Mesenchymal stem cell (in vitro differentiated cells and primary cell): ENCODE data around the gene TTC7B.

ENCODE experiments used
- DNase-seq: peaks from one replicate; pipeline ENCODE4 v3.0.0-alpha.2; 2013
- H2AFZ ChIP-seq: one replicate; pipeline ENCODE4 v1.6.1; 2013; ENCODE audit warnings: low read depth, mild to moderate bottlenecking, control low read depth, inconsistent platforms, low read length, moderate library complexity
- H2AK5ac ChIP-seq: 2 replicates; pipeline ENCODE4 v1.6.1; 2013; ENCODE audit warnings: low read length, moderate library complexity, mild to moderate bottlenecking, inconsistent platforms; ENCODE audit not compliant: severe bottlenecking
- H2BK120ac ChIP-seq: one replicate; pipeline ENCODE4 v1.6.1; 2013; ENCODE audit warnings: low read depth, mild to moderate bottlenecking, inconsistent platforms, low read length, moderate library complexity
- H2BK12ac ChIP-seq, 2 experiments: one replicate each; pipeline ENCODE4 v1.6.1; 2013; ENCODE audit warnings: inconsistent platforms in 2 of 2, low read length in 2 of 2, mild to moderate bottlenecking in 2 of 2, moderate library complexity in 2 of 2, control low read depth in 1 of 2
- H2BK15ac ChIP-seq: one replicate; pipeline ENCODE4 v1.6.1; 2013; ENCODE audit warnings: mild to moderate bottlenecking, low read depth, inconsistent platforms; ENCODE audit not compliant: poor library complexity, severe bottlenecking
- H2BK5ac ChIP-seq: 2 replicates; pipeline ENCODE4 v1.6.1; 2013; ENCODE audit warnings: low read depth, mild to moderate bottlenecking, low read length, control low read depth, inconsistent platforms; ENCODE audit not compliant: poor library complexity, severe bottlenecking
- H3K14ac ChIP-seq, 2 experiments: one replicate each; pipeline ENCODE4 v1.6.1; 2013; ENCODE audit warnings: inconsistent platforms in 2 of 2, low read length in 2 of 2, control low read depth in 1 of 2, mild to moderate bottlenecking in 1 of 2, moderate library complexity in 1 of 2
- H3K18ac ChIP-seq, 2 experiments: one replicate each; pipeline ENCODE4 v1.6.1; 2013; ENCODE audit warnings: inconsistent platforms in 2 of 2, low read length in 2 of 2, control low read depth in 1 of 2, low read depth in 1 of 2, mild to moderate bottlenecking in 1 of 2
- H3K23ac ChIP-seq, 2 experiments: one replicate each; pipeline ENCODE4 v1.6.1; 2013; ENCODE audit warnings: inconsistent platforms in 2 of 2, low read length in 2 of 2, mild to moderate bottlenecking in 2 of 2, moderate library complexity in 2 of 2, control low read depth in 1 of 2
- H3K27ac ChIP-seq: 2 replicates; pipeline ENCODE4 v1.5.1; 2013; ENCODE audit warnings: mild to moderate bottlenecking, moderate library complexity, low read length, control low read depth, inconsistent platforms; ENCODE audit not compliant: poor library complexity, severe bottlenecking
- H3K27me3 ChIP-seq, 2 experiments: 2 replicates each; pipeline versions ENCODE4 v1.6.1 to v1.7.0; 2013; ENCODE audit warnings: low read length in 2 of 2, mild to moderate bottlenecking in 2 of 2, moderate library complexity in 2 of 2, control low read depth in 1 of 2, inconsistent platforms in 1 of 2; ENCODE audit not compliant: control insufficient read depth in 1 of 2, insufficient read depth in 1 of 2
- H3K36me3 ChIP-seq, 2 experiments: 2 replicates each; pipeline versions ENCODE4 v1.6.1 to v1.7.0; 2013; ENCODE audit warnings: low read length in 2 of 2, control low read depth in 1 of 2, inconsistent platforms in 1 of 2, low read depth in 1 of 2, mild to moderate bottlenecking in 1 of 2; ENCODE audit not compliant: insufficient read depth in 2 of 2, control insufficient read depth in 1 of 2
- H3K4ac ChIP-seq, 2 experiments: one replicate each; pipeline ENCODE4 v1.6.1; 2013; ENCODE audit warnings: inconsistent platforms in 2 of 2, low read length in 2 of 2, mild to moderate bottlenecking in 2 of 2, moderate library complexity in 2 of 2, control low read depth in 1 of 2, low read depth in 1 of 2
- H3K4me1 ChIP-seq: 2 replicates; pipeline ENCODE4 v1.6.1; 2013; ENCODE audit warnings: low read depth, low read length, control low read depth; ENCODE audit not compliant: control insufficient read depth, insufficient read depth
- H3K4me2 ChIP-seq: 2 replicates; pipeline ENCODE4 v1.6.1; 2013; ENCODE audit warnings: low read length, mild to moderate bottlenecking, inconsistent platforms; ENCODE audit not compliant: poor library complexity, severe bottlenecking
- H3K4me3 ChIP-seq, 2 experiments: 2 replicates each; pipeline versions ENCODE4 v1.5.1 to v1.7.0; 2013; ENCODE audit warnings: low read length in 2 of 2, mild to moderate bottlenecking in 2 of 2, control low read depth in 1 of 2, low read depth in 1 of 2; ENCODE audit not compliant: insufficient read depth in 1 of 2
- H3K79me1 ChIP-seq: replicated peaks from 2 replicates; pipeline ENCODE4 v1.6.1; 2013; ENCODE audit warnings: mild to moderate bottlenecking, control low read depth, low read length, inconsistent platforms; ENCODE audit not compliant: poor library complexity, severe bottlenecking
- H3K9ac ChIP-seq: 2 replicates; pipeline ENCODE4 v1.7.0; 2013; ENCODE audit warnings: mild to moderate bottlenecking, low read length, moderate library complexity
- H3K9me3 ChIP-seq: 2 replicates; pipeline ENCODE4 v1.7.0; 2013; ENCODE audit warnings: mild to moderate bottlenecking, low read length; ENCODE audit not compliant: control insufficient read depth
- H4K8ac ChIP-seq: one replicate; pipeline ENCODE4 v1.6.1; 2013; ENCODE audit warnings: inconsistent platforms, mild to moderate bottlenecking, low read length, moderate library complexity
- H4K91ac ChIP-seq: one replicate; pipeline ENCODE4 v1.6.1; 2013; ENCODE audit warnings: mild to moderate bottlenecking, low read length, inconsistent platforms
- WGBS: methylation state at CpG from one replicate; pipeline ENCODE4 v1.1.7; 2013; ENCODE audit warnings: mixed read lengths; 5-methylcytosine and 5-hydroxymethylcytosine counted together

Gene TTC7B

DNA sequence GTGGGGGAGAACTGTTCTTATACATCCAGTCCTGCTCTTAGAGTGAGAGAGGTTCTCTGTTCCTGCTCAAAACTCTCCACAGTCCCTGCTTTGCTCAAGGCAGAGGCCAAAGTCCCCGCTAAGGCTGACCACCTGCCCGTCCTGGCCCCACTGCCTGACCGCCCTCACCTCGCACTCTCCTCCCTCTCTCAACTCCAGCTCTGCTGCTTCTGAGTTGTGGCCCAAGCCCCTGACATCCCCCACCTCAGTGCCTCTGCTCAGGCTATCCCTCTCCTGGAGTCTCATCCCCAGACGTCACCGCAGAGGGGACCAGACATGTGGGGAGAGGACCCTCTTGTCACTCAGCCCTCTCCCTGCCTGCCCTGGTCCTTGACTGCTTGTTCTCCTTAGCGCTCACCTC is 308.8 kb downstream of the TTC7B start:
- Histone ChIP-seq H3K36me3 (no peaks in the 10 kb centered on the region), H2AK5ac (no peak overlapping the region), H3K79me1 (no peaks in the 10 kb centered on the region), H2BK12ac (no peak overlapping the region), H4K91ac (no peak overlapping the region), H3K9me3 (no peaks in the 10 kb centered on the region), H3K4me3 (no peak overlapping the region), H3K18ac (no peak overlapping the region), H3K27me3 (peaks cover 7 to 53% of the 10 kb centered on the region in 2 experiments), H3K23ac (no peak overlapping the region), H3K9ac (no peak overlapping the region), H4K8ac (no peak overlapping the region), H3K4me1 (no peaks in the 10 kb centered on the region), H3K14ac (no peak overlapping the region), H3K4ac (no peak overlapping the region), H3K27ac (no peak overlapping the region), H2AFZ (no peak overlapping the region), H3K4me2 (no peak overlapping the region), H2BK5ac (no peak overlapping the region), H2BK120ac (no peak overlapping the region), H2BK15ac (no peak overlapping the region)
- 92% methylated on average over 7 of the region's 7 CpGs for WGBS
- DNase-seq: no peak

GRCh38 chr14:90506748-90507147 is 309.5 kb downstream of the TTC7B start:
- Histone ChIP-seq H3K4ac (no peak overlapping the region), H2AFZ (no peak overlapping the region), H3K18ac (no peak overlapping the region), H3K14ac (no peak overlapping the region), H2BK5ac (no peak overlapping the region), H3K27me3 (peaks cover 12 to 60% of the 10 kb centered on the region in 2 experiments), H4K91ac (peak overlapping the region; percentile 31), H2BK120ac (no peak overlapping the region), H4K8ac (no peak overlapping the region), H3K9me3 (no peaks in the 10 kb centered on the region), H3K9ac (no peak overlapping the region), H3K4me3 (no peak overlapping the region), H2AK5ac (no peak overlapping the region), H3K4me2 (no peak overlapping the region), H2BK15ac (no peak overlapping the region), H3K27ac (no peak overlapping the region), H3K23ac (no peak overlapping the region), H3K4me1 (peaks cover 4% of the 10 kb centered on the region), H3K36me3 (no peaks in the 10 kb centered on the region), H2BK12ac (no peak overlapping the region), H3K79me1 (no peaks in the 10 kb centered on the region)
- no peak for DNase-seq
- 85% methylated on average over 5 of the region's 6 CpGs for WGBS

DNA sequence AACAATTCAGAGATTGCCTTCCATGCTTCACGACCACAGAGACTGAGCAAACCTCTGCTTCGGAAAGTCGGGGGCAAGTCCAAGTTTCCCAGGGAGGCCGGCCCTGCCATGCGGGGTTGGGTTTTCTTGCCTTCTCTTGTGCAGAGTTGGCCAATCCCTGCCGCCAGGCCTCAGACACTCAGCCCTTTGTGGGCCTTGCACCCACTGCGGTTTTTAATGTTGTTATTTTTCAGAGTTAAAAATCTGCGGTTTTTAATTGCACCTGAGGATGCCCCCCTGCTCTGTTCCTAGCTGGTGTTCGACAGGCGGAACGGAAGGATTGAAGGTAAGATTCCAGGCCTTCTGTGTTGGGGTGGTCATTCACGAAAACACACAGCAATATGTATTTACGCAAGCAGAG is 310.7 kb downstream of the TTC7B start:
- Histone ChIP-seq H3K23ac (no peak overlapping the region), H3K79me1 (no peaks in the 10 kb centered on the region), H3K4me2 (no peak overlapping the region), H3K27ac (no peak overlapping the region), H4K91ac (no peak overlapping the region), H2AK5ac (no peak overlapping the region), H3K18ac (no peak overlapping the region), H3K9ac (no peak overlapping the region), H2BK15ac (no peak overlapping the region), H3K4ac (no peak overlapping the region), H4K8ac (no peak overlapping the region), H3K14ac (no peak overlapping the region), H2AFZ (no peak overlapping the region), H2BK5ac (no peak overlapping the region), H3K27me3 (peaks cover 19 to 60% of the 10 kb centered on the region in 2 experiments), H3K4me3 (no peak overlapping the region), H3K9me3 (no peaks in the 10 kb centered on the region), H2BK12ac (no peak overlapping the region), H2BK120ac (no peak overlapping the region), H3K4me1 (peaks cover 5% of the 10 kb centered on the region), H3K36me3 (no peaks in the 10 kb centered on the region)
- WGBS: 88% methylated on average over 12 of the region's 13 CpGs
- no peak for DNase-seq

GRCh38 chr14:90504643-90505042 is 311.6 kb downstream of the TTC7B start:
- 89% methylated on average over 8 of the region's 8 CpGs for WGBS
- H3K4me2 ChIP-seq: no peak overlapping the region

More at GRCh38 chr14:90504643-90505042, 311.6 kb downstream of the TTC7B start:
- Histone ChIP-seq H3K23ac (no peak overlapping the region), H2BK15ac (no peak overlapping the region), H2AFZ (no peak overlapping the region), H3K18ac (no peak overlapping the region), H3K14ac (no peak overlapping the region), H3K4me1 (peaks cover 5% of the 10 kb centered on the region), H3K9ac (no peak overlapping the region), H4K8ac (no peak overlapping the region), H3K27ac (no peak overlapping the region), H2BK5ac (no peak overlapping the region), H3K4ac (no peak overlapping the region), H2AK5ac (no peak overlapping the region), H3K36me3 (no peaks in the 10 kb centered on the region), H3K79me1 (no peaks in the 10 kb centered on the region), H4K91ac (no peak overlapping the region), H3K27me3 (peaks cover 28 to 59% of the 10 kb centered on the region in 2 experiments), H2BK12ac (no peak overlapping the region), H3K9me3 (no peaks in the 10 kb centered on the region), H2BK120ac (no peak overlapping the region), H3K4me3 (no peak overlapping the region)
- DNase-seq: no peak
